ENCODE results near the gene CCM2L.
"Not testable (repeated sequence)": the region's sequence is repeated elsewhere in the genome, so short reads cannot be mapped to it uniquely, and the experiment has no call there.

Gene CCM2L

GRCh38 chr20:32031007-32031958, 21.0 kb downstream of the CCM2L start:
- peak; percentile 81 for DNase-seq

- DNase-seq: no peak
Measured at GRCh38 chr20:32033316-32033715, 23.1 kb downstream of the CCM2L start.

- not testable (repeated sequence) for DNase-seq
Measured at GRCh38 chr20:32033721-32034120, 23.5 kb downstream of the CCM2L start.

GRCh38 chr20:32034581-32035425, 24.6 kb downstream of the CCM2L start:
- DNase-seq: no peak

- DNase-seq: no peak
Measured at GRCh38 chr20:32035426-32035779, 25.2 kb downstream of the CCM2L start.

GRCh38 chr20:32036252-32036651, 26.0 kb downstream of the CCM2L start:
- no peak for DNase-seq

GRCh38 chr20:32036716-32037485, 26.7 kb downstream of the CCM2L start:
- DNase-seq: no peak

GRCh38 chr20:32037929-32038328, 27.7 kb downstream of the CCM2L start:
- no peak for DNase-seq

- DNase-seq: peak; percentile 64
Measured at GRCh38 chr20:32040142-32040953, 30.1 kb downstream of the CCM2L start.

- no peak for DNase-seq
Measured at GRCh38 chr20:32045999-32046398, 35.8 kb downstream of the CCM2L start.

GRCh38 chr20:32050324-32050841, 40.1 kb downstream of the CCM2L start:
- DNase-seq: no peak

- DNase-seq: peak; percentile 66
Measured at GRCh38 chr20:32050851-32051556, 40.8 kb downstream of the CCM2L start.

- no peak for DNase-seq
Measured at GRCh38 chr20:32051720-32052089, 41.5 kb downstream of the CCM2L start.

GRCh38 chr20:32052090-32052777, 42.0 kb downstream of the CCM2L start, which contains the start of gene HCK:
Gene HCK (plus strand): TSS chr20:32052242.
- DNase-seq: peak; percentile 40

GRCh38 chr20:32052778-32053362, 42.6 kb downstream of the CCM2L start:
- DNase-seq: peak; percentile 56

GRCh38 chr20:32053648-32054047, 43.4 kb downstream of the CCM2L start:
- DNase-seq: no peak

- DNase-seq: no peak
Measured at GRCh38 chr20:32056708-32057483, 46.7 kb downstream of the CCM2L start.

- DNase-seq: no peak
Measured at GRCh38 chr20:32057656-32058184, 47.5 kb downstream of the CCM2L start.

- no peak for DNase-seq
Measured at GRCh38 chr20:32059189-32059588, 49.0 kb downstream of the CCM2L start.

All from femur (tissue), 1 donor.